Uterus (tissue), 4 donors: Measurements from ENCODE around the gene TAF5L. TPM values are rescaled to one million over a fixed set of nuclear protein-coding genes. Genes with fewer than 3 reads are reported as not detected.

Experiments used
- DNase-seq, 2 donors: peaks; one replicate each; pipeline ENCODE4 v3.0.0-alpha.2; 2019 to 2020
- H3K27ac ChIP-seq, 2 donors: fragments of 200-600 bp; sonication (generic); 1 replicate in 1 of 2; 2 replicates in 1 of 2; pipeline ENCODE4 v1.5.1; 2016 to 2018
- H3K27me3 ChIP-seq, 2 donors: fragments of 200-600 bp; sonication (generic); one replicate each; pipeline ENCODE4 v1.5.1; 2018 to 2019; ENCODE audit warnings: control low read depth in 1 of 2
- H3K36me3 ChIP-seq, 2 donors: fragments of 200-600 bp; sonication (generic); one replicate each; pipeline ENCODE4 v1.5.1; 2019; ENCODE audit warnings: control low read depth in 1 of 2
- H3K4me1 ChIP-seq, 2 donors: fragments of 200-600 bp; sonication (generic); one replicate each; pipeline ENCODE4 v1.5.1; 2018 to 2019; ENCODE audit warnings: control low read depth in 1 of 2
- H3K4me3 ChIP-seq, 2 donors: fragments of 200-600 bp; sonication (generic); 1 replicate in 1 of 2; 2 replicates in 1 of 2; pipeline ENCODE4 v1.5.1; 2018 to 2019; ENCODE audit warnings: mild to moderate bottlenecking in 1 of 2
- H3K9me3 ChIP-seq, 2 donors: fragments of 200-600 bp; sonication (generic); one replicate each; pipeline ENCODE4 v1.5.1; 2019; ENCODE audit warnings: control low read depth in 1 of 2
- CTCF ChIP-seq, 4 experiments: fragments of 200-600 bp in 2 of 4; fragments of 450-650 bp in 2 of 4; sonication (generic) in 2 of 4; IDR thresholded peaks; one replicate each; pipeline ENCODE4 v1.5.1; 2016 to 2019; ENCODE audit warnings: antibody characterized with exemption in 4 of 4, mild to moderate bottlenecking in 2 of 4, moderate library complexity in 1 of 4
- POLR2A ChIP-seq, 2 donors: fragments of 450-650 bp; IDR thresholded peaks; one replicate each; pipeline ENCODE4 v1.6.1; 2016; ENCODE audit warnings: antibody characterized with exemption in 2 of 2, mild to moderate bottlenecking in 1 of 2, moderate library complexity in 1 of 2
- intact Hi-C: fragments of 100-400 bp; cut with DNase I; formaldehyde crosslinking; loops from one replicate; pipeline ENCODE4 v1.15.1; 2023; ENCODE audit warnings: low total_unique reads
- small RNA-seq: library from RNA; depleted of rRNA; stranded (forward); fragments of <200 nt; gene quantifications from one replicate; pipeline ENCODE3, GENCODE V24; 2016
- total RNA-seq, 4 donors: library from RNA; depleted of rRNA in 3 of 4; stranded (reverse); fragments of >200 nt in 3 of 4; gene quantifications; one replicate each; pipeline versions ENCODE4 v1.1.0 to v1.2.4, GENCODE V29; 2014 to 2023
- donor health status: DM: yes; HTN: yes; CAD: no.

TAF5L gene
- total RNA-seq, 4 donors from 2014 or later: 0.88 to 22.2 (median 9.2) TPM

GRCh38 chr1:229550812-229551567, 74.9 kb downstream of the TAF5L start:
- no peaks in the 10 kb centered on the region for H3K27me3 ChIP-seq
- TF ChIP-seq POLR2A (IDR thresholded peaks at IDR 0.05): no peak
- TF ChIP-seq CTCF (IDR thresholded peaks at IDR 0.05): no peak

GRCh38 chr1:229547542-229547941, 78.4 kb downstream of the TAF5L start:
- Histone ChIP-seq H3K36me3 (no peaks in the 10 kb centered on the region), H3K4me3 (no peak overlapping the region), H3K4me1 (no peaks in the 10 kb centered on the region), H3K27me3 (no peaks in the 10 kb centered on the region), H3K9me3 (no peaks in the 10 kb centered on the region), H3K27ac (no peak overlapping the region)
- intact Hi-C loops: no loop called here
- TF ChIP-seq POLR2A (IDR thresholded peaks at IDR 0.05) (no peak), CTCF (IDR thresholded peaks at IDR 0.05) (no peak)
- no peak for DNase-seq

More at GRCh38 chr1:229550812-229551567, 74.9 kb downstream of the TAF5L start:
- intact Hi-C loops: no loop called here
- H3K4me3 ChIP-seq: no peak overlapping the region
- H3K27ac ChIP-seq: no peak overlapping the region
- no peaks in the 10 kb centered on the region for H3K9me3 ChIP-seq
- no peak for DNase-seq
- peaks cover 0 to under 1% of the 10 kb centered on the region in 2 donors for H3K4me1 ChIP-seq
- H3K36me3 ChIP-seq: no peaks in the 10 kb centered on the region

- Histone ChIP-seq H3K36me3 (no peaks in the 10 kb centered on the region), H3K4me1 (no peaks in the 10 kb centered on the region)
Observed at GRCh38 chr1:229544587-229544986, 81.3 kb downstream of the TAF5L start.

More at GRCh38 chr1:229544587-229544986, 81.3 kb downstream of the TAF5L start:
- no peak for DNase-seq
- H3K4me3 ChIP-seq: no peak overlapping the region
- intact Hi-C loops: no loop called here
- H3K27me3 ChIP-seq: no peaks in the 10 kb centered on the region
- H3K9me3 ChIP-seq: no peaks in the 10 kb centered on the region
- H3K27ac ChIP-seq: no peak overlapping the region
- no peak for TF ChIP-seq POLR2A (IDR thresholded peaks at IDR 0.05)
- TF ChIP-seq CTCF (IDR thresholded peaks at IDR 0.05): no peak

Small RNAs within 50 kb of the gene (small RNA-seq; reads per million reads assigned to genes)
- gene HMGN2P19: not detected
- gene RNA5SP78: not detected

Other genes starting within 250 kb of the TAF5L start
- 1 to 10 TPM in 1 of 4 donors, not detected in 3; 4.2 TPM for gene ACTA1, start 192.0 kb downstream of the TAF5L start, total RNA-seq
- gene NUP133, start 117.8 kb downstream of the TAF5L start, total RNA-seq: 10 to 100 TPM; 25.6 to 58.6 (median 37.1) TPM
- 10 to 100 TPM in 2 of 4 donors, 1 to 10 TPM in 2; 4.7 to 26.8 (median 15.4) TPM for gene ABCB10, start 67.4 kb downstream of the TAF5L start, total RNA-seq
- 10 to 100 TPM in 2 of 4 donors, 1 to 10 TPM in 2; 2.3 to 17.8 (median 8.6) TPM for gene URB2, start 125 bp upstream of the TAF5L start, total RNA-seq